Stimulated activated CD8-positive, alpha-beta memory T cell treated with anti-CD3 and anti-CD28 coated beads, Interleukin-12 subunit alpha, Interleukin-12 subunit beta, amount 100 ng/mL, for 24 hours (primary cell): ENCODE data around the gene PLCB1.

ENCODE experiments used
- DNase-seq: peaks from one replicate; pipeline ENCODE4 v3.0.0-alpha.2; 2020; ENCODE audit errors: extremely low read depth

PLCB1 gene

GRCh38 chr20:8212286-8212685 lies 80.2 kb downstream of the PLCB1 start:
- no peak for DNase-seq

- DNase-seq, result no peak
Observed at GRCh38 chr20:8213270-8213669, 81.2 kb downstream of the PLCB1 start.

GRCh38 chr20:8213831-8214587 lies 81.9 kb downstream of the PLCB1 start:
- no peak for DNase-seq

- no peak for DNase-seq
Observed at GRCh38 chr20:8215361-8215781, 83.3 kb downstream of the PLCB1 start.

GRCh38 chr20:8216375-8217200 lies 84.5 kb downstream of the PLCB1 start:
- DNase-seq, result no peak

GRCh38 chr20:8218861-8219260 lies 86.8 kb downstream of the PLCB1 start:
- DNase-seq, result no peak

- no peak for DNase-seq
Observed at GRCh38 chr20:8219403-8219802, 87.3 kb downstream of the PLCB1 start.

- no peak for DNase-seq
Observed at GRCh38 chr20:8220716-8221115, 88.7 kb downstream of the PLCB1 start.

- no peak for DNase-seq
Observed at GRCh38 chr20:8221887-8222419, 89.9 kb downstream of the PLCB1 start.

- DNase-seq, result no peak
Observed at GRCh38 chr20:8223091-8223870, 91.2 kb downstream of the PLCB1 start.

GRCh38 chr20:8225658-8226057 lies 93.6 kb downstream of the PLCB1 start:
- no peak for DNase-seq

- no peak for DNase-seq
Observed at GRCh38 chr20:8226106-8226505, 94.0 kb downstream of the PLCB1 start.

GRCh38 chr20:8227293-8227692 lies 95.2 kb downstream of the PLCB1 start:
- DNase-seq, result no peak

GRCh38 chr20:8228315-8228714 lies 96.2 kb downstream of the PLCB1 start:
- DNase-seq, result no peak

GRCh38 chr20:8229090-8229489 lies 97.0 kb downstream of the PLCB1 start:
- DNase-seq, result no peak

- no peak for DNase-seq
Observed at GRCh38 chr20:8231038-8231437, 99.0 kb downstream of the PLCB1 start.

GRCh38 chr20:8232332-8232731 lies 100.3 kb downstream of the PLCB1 start:
- DNase-seq, result no peak

- no peak for DNase-seq
Observed at GRCh38 chr20:8234580-8234979, 102.5 kb downstream of the PLCB1 start.

GRCh38 chr20:8242066-8242465 lies 110.0 kb downstream of the PLCB1 start:
- DNase-seq, result no peak

GRCh38 chr20:8242827-8243724 lies 111.0 kb downstream of the PLCB1 start:
- no peak for DNase-seq

GRCh38 chr20:8244637-8245036 lies 112.6 kb downstream of the PLCB1 start:
- no peak for DNase-seq
